GM21529 (cell line): ENCODE results near the gene UNK.
A peak's percentile ranks its signal among the peaks of the same experiment; 100 is the strongest.
"Not testable (repeated sequence)": the region's sequence is repeated elsewhere in the genome, so short reads cannot be mapped to it uniquely, and the experiment has no call there.

ENCODE experiments used
- ATAC-seq: cut with Tn5 transposase; IDR thresholded peaks from one replicate; pipeline ENCODE4 v1.9.1; 2021; ENCODE audit not compliant: unreplicated experiment

Gene UNK

GRCh38 chr17:75795820-75796607 lies 11.4 kb downstream of the UNK start:
- no peak for ATAC-seq

DNA sequence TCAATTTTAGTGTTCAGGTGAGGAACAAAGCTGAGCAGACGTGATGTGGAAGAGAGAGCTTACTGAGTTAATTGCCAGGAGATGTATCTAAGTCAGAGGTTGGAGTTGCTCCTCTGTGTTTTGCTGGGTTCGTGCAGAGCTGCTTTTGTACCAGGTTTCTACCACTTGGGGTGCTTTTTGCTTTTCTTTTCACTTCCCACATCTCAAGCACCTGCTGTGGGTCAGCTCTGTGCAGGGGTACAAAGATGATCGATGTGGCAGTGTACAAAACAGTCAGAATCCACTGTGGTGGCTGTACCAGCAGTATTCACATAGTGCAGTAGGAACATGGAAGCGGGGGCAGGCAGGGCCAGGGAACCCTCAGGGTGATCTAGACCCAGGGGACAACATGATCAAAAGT lies 14.8 kb downstream of the UNK start:
- no peak for ATAC-seq

GRCh38 chr17:75803883-75804282 lies 19.3 kb downstream of the UNK start:
- ATAC-seq, result no peak

DNA sequence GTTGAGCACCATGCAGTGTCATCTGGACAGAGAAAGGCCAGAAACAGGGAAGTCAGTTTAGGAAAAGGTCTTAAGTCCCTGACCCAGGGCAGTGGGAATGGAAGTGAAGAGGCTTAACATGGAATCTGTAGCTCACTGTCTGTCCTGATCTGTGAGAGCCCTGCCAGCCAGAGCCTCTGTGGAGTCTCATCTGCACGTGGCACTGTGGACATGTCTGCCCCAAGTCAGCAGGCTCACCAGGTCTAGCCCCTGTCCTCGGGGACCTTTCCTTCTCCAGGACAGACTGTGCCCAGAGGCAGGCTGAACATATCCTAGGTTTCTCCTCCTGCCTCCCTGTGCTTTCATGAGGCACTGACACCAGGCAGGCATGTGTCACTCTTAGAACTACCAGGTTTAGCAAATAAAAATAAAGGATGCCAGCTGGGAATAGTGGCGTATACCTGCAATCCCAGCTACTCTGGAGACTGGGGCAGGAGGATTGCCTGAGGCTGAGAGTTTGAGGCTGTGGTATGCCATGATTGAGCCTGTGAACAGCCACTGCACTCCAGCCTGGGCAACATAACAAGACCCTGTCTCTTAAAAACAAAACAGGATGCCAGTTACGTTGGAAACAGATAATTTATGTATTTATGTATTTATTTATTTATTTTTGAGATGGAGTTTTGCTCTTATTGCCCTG lies 22.4 kb downstream of the UNK start:
- ATAC-seq, result no peak

DNA sequence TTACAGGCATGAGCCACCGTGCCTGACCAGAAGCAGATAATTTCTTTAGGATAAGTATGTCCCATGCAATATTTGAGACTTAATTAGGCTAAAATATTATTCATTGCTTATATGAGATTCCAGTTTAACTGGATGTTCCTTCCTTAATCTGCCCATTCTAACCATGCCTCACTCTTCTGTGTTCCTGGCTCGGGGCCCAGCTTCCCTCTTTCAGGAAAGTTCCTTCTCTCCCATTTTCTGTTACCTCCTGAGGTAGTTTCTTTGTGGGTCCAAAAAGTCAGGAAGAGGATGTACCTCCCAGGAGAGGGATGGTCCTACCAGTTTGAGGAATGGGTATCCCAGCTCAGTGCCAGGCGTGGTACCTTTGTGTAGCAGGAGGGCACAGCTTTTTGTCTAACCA lies 23.3 kb downstream of the UNK start:
- ATAC-seq, result no peak

DNA sequence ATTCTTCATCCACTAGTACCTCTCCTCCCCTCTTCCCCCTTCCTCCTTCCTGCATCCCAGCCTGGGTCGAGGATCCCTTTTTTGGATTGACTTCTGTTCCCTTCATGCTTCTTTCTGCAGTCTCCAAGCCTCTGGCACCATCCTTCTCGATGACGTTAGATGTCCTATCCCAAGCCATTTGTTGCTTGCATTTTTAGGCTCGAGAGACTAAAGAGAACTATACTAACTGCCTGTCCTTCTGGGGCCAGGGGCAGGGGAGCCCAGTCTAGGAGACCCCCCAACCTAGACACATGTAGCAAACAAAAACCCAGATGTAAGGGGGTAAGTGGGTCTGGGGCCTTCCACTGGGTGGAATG lies 23.9 kb downstream of the UNK start:
- no peak for ATAC-seq

GRCh38 chr17:75808905-75809621 lies 24.5 kb downstream of the UNK start:
- peak; percentile 79 for ATAC-seq

DNA sequence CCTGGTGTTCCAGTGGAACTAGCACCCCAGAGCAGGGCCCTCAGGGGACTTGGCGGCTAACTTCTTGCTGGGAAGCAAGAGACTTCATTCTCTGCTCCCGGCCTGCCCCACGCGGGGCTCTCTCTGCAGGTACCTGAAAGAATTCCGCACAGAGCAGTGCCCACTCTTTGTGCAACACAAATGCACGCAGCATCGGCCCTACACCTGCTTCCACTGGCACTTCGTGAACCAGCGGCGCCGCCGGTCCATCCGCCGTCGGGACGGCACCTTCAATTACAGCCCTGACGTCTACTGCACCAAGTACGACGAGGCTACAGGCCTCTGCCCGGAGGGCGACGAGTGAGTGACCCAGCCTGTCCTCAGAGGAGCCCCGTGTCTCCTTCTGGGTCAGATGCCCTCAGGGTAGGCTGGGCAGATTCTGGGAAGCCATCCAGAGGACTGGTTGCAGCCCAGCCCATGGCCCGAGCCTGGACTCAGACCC lies 25.1 kb downstream of the UNK start:
- ATAC-seq, result no peak

- ATAC-seq, result no peak
These were observed 25.6 kb downstream of the UNK start for GRCh38 chr17:75810216-75810615.

DNA sequence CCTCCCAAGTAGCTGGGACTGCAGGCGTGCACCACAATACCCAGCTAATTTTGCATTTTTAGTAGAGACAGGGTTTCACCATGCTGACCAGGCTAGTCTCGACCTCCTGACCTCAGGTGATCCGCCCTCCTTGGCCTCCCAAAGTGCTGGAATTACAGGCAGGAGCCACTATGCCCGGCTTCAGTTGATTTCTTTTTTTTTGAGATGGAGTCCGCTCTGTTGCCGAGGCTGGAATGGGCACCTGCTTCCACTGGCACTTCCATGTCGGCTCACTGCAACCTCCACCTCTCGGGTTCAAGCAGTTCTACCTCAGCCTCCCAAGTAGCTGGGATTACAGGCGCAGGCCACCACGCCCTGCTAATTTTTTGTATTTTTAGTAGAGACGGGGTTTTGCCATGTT lies 26.1 kb downstream of the UNK start:
- ATAC-seq, result not testable (repeated sequence)

DNA sequence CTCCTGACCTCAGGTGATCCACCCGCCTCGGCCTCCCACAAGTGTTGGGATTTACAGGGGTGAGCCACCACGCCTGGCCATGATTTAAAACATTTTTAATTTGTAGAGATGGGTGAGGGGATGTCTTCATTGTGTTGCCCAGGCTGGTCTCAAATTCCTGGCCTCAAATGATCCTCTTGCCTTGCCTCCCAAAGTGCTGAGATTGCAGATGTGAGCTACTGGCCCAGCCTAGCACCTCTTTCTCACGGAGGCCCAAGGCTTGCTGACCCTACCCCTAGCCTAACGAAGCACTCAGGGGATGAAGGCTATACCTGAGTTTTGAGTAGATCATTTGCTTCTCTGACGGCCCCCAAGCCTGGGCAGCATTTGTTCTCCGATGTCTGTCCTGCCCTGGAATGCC lies 26.6 kb downstream of the UNK start:
- ATAC-seq, result no peak

GRCh38 chr17:75812096-75813013 lies 27.7 kb downstream of the UNK start:
- ATAC-seq, result no peak

DNA sequence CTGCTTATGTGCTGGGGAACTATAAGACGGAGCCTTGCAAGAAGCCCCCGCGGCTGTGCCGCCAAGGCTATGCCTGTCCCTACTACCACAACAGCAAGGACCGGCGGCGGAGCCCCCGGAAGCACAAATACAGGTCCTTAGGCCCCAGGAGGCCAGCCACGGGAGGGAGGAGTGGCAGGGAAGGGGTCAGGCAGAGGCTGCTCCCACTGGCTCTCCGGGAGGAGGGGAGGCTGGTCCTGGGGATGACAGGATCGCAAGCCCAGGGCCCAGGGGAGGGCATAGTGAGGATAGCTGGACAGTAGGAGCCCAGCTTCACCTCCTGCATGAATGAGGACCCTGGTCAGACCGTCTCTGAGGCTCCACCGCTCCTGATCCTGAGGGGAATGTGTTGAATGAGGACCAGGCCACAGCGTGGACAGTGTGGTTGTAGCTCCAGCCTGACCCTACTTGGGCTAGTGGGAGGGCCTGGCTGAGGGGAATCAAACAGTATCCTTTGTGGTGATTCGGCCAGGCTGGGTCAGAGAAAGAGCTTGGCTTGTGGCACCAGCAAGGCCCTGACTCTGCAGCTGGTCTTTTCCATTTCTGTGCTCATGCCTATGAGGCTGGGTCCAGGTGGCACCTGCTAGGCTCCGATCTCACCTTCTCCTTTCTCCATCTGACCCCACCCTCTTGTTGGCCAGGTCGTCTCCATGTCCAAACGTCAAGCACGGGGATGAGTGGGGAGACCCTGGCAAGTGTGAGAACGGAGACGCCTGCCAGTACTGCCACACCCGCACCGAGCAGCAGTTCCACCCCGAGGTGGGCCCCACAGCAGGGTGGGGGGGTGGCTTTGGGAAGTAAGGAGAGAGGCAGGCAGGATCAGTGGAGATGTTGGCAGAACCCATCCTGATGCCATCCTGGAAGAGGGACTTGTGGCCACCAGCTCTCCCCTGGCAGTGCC lies 28.7 kb downstream of the UNK start:
- no peak for ATAC-seq

DNA sequence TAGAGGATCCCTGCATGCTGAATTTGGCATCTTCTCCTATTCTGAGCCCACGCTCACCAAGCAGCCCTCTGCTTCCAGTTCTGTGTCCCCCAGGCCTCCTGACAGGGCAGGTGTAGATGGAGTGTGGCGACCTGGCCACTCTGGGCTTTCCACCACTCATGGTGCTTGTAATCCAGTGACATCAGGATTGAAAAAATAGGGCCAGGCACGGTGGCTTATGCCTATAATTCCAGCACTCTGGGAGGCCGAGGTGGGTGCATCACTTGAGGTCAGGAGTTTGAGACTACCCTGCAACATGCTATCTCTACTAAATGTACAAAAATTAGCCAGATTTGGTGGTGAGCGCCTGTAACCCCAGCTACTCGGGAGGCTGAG lies 29.4 kb downstream of the UNK start:
- ATAC-seq, result no peak

DNA sequence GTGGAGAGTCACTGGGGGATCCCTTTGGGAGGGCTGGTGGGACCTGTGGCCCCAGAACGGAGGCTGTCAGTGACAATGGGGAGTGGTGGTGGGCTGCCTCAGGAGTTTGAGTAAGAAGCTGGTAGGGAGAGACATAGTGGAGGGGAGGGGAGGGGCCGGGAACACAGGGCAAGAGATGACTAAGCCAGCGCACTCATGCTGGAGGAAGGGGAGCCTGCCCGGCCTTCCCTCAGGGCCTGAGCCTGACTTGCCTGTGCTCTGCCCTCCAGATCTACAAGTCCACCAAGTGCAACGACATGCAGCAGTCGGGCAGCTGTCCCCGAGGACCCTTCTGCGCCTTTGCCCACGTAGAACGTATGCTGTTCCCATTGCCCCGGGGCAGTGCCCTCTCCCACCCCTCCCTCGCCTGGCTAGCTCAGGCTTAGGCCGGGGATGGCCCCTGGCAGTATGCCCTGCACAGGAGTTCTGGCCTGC lies 30.3 kb downstream of the UNK start:
- no peak for ATAC-seq

DNA sequence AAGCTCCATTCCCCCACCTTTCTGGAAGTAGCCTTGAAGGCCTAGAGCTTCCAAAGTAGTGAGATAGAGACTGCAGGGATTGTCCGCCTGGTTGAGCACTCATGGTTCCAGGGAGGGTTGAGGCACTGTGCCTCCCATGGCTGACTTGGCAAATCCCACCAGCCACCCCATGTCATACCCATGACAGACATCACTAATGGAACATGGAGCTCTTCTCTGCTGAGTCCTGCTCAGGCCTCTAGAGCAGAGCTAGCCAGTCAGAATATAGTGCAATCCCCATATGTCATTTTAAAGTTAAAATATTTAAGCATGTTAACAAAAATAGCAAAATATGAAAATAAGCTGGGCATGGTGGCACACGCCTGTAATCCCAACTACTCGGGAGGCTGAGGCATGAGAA lies 30.8 kb downstream of the UNK start:
- no peak for ATAC-seq

GRCh38 chr17:75816693-75817092 lies 32.1 kb downstream of the UNK start:
- no peak for ATAC-seq

- ATAC-seq, result no peak
These were observed 33.0 kb downstream of the UNK start for GRCh38 chr17:75817571-75817970.

DNA sequence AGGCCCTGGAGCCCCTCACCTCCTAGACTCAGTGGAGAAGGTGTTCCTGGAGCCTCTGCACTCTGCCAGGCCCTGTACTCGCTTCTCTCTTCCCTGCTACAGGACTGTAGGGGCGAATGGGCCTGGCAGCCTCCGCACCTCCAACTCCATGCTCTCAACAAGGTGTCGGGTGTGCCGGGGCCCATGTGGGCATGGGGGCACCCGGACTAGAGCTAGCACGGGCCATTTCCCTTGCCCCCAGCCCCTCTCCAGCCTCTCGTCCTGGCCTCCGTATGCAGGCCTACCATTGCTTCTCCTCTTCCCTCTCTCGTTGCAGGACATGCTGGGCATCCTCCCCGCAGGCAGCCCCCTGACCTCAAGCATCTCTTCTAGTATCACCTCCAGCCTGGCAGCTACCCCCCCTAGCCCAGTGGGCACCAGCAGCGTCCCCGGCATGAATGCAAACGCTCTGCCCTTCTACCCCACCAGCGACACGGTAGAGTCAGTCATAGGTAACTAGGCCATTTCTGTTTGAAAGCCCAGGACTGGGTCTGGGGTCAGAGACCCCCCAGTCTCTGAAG lies 33.8 kb downstream of the UNK start:
- ATAC-seq, result no peak
